Measurements from ENCODE around the gene ARMH3.

ARMH3 gene

GRCh38 chr10:101875068-101875688, 180.8 kb downstream of the ARMH3 start:
- in situ Hi-C loops (cut with MboI; ENCODE audit: low sequenced_read_pairs): no loop called here

- in situ Hi-C loops (cut with MboI; ENCODE audit: low sequenced_read_pairs): no loop called here
These were observed 181.7 kb downstream of the ARMH3 start for GRCh38 chr10:101874252-101874651.

- in situ Hi-C loops (cut with MboI; ENCODE audit: low sequenced_read_pairs): no loop called here
These were observed 188.0 kb downstream of the ARMH3 start for GRCh38 chr10:101867931-101868330.

- in situ Hi-C loops (cut with MboI; ENCODE audit: low sequenced_read_pairs): no loop called here
These were observed 196.4 kb downstream of the ARMH3 start for GRCh38 chr10:101859530-101859929.

- in situ Hi-C loops (cut with MboI; ENCODE audit: low sequenced_read_pairs): no loop called here
These were observed 197.1 kb downstream of the ARMH3 start for GRCh38 chr10:101858723-101859500.

- in situ Hi-C loops (cut with MboI; ENCODE audit: low sequenced_read_pairs): no loop called here
These were observed 198.0 kb downstream of the ARMH3 start for GRCh38 chr10:101857802-101858476.

GRCh38 chr10:101856626-101857025, 199.3 kb downstream of the ARMH3 start:
- in situ Hi-C loops (cut with MboI; ENCODE audit: low sequenced_read_pairs): no loop called here

- in situ Hi-C loops (cut with MboI; ENCODE audit: low sequenced_read_pairs): no loop called here
These were observed 204.4 kb downstream of the ARMH3 start for GRCh38 chr10:101851411-101852116.

GRCh38 chr10:101850749-101851148, 205.2 kb downstream of the ARMH3 start:
- in situ Hi-C loops (cut with MboI; ENCODE audit: low sequenced_read_pairs): no loop called here

GRCh38 chr10:101848894-101849351, 207.1 kb downstream of the ARMH3 start:
- in situ Hi-C loops (cut with MboI; ENCODE audit: low sequenced_read_pairs): loop anchor here (10.0 kb wide), 1 partner anchor 166 kb away; no protein-coding TSS in a partner anchor

GRCh38 chr10:101848408-101848807, 207.6 kb downstream of the ARMH3 start:
- in situ Hi-C loops (cut with MboI; ENCODE audit: low sequenced_read_pairs): loop anchor here (10.0 kb wide), 1 partner anchor 166 kb away; no protein-coding TSS in a partner anchor

GRCh38 chr10:101845893-101846292, 210.1 kb downstream of the ARMH3 start:
- in situ Hi-C loops (cut with MboI; ENCODE audit: low sequenced_read_pairs): loop anchor here (10.0 kb wide), 1 partner anchor 169 kb away; no protein-coding TSS in a partner anchor

- in situ Hi-C loops (cut with MboI; ENCODE audit: low sequenced_read_pairs): loop anchor here (10.0 kb wide), 1 partner anchor 171 kb away; no protein-coding TSS in a partner anchor
These were observed 212.6 kb downstream of the ARMH3 start, which contains the start of gene KCNIP2 for GRCh38 chr10:101843032-101844021. Gene KCNIP2 (minus strand): TSS chr10:101843800. CDS start chr10:101843568, 232 bp downstream.

GRCh38 chr10:101841826-101842225, 214.1 kb downstream of the ARMH3 start:
- in situ Hi-C loops (cut with MboI; ENCODE audit: low sequenced_read_pairs): loop anchor here (10.0 kb wide), 1 partner anchor 173 kb away; no protein-coding TSS in a partner anchor

- in situ Hi-C loops (cut with MboI; ENCODE audit: low sequenced_read_pairs): loop anchor here (10.0 kb wide), 1 partner anchor 174 kb away; no protein-coding TSS in a partner anchor
These were observed 215.1 kb downstream of the ARMH3 start for GRCh38 chr10:101840741-101841453.

GRCh38 chr10:101840102-101840684, 215.8 kb downstream of the ARMH3 start:
- in situ Hi-C loops (cut with MboI; ENCODE audit: low sequenced_read_pairs): loop anchor here (10.0 kb wide), 1 partner anchor 175 kb away; no protein-coding TSS in a partner anchor

GRCh38 chr10:101839416-101840063, 216.4 kb downstream of the ARMH3 start:
- in situ Hi-C loops (cut with MboI; ENCODE audit: low sequenced_read_pairs): loop anchor here (10.0 kb wide), 2 partner anchors 175 to 235 kb away; no protein-coding TSS in a partner anchor

- in situ Hi-C loops (cut with MboI; ENCODE audit: low sequenced_read_pairs): loop anchor here (10.0 kb wide), 1 partner anchor 236 kb away; no protein-coding TSS in a partner anchor
These were observed 217.0 kb downstream of the ARMH3 start for GRCh38 chr10:101839002-101839401.
